Mammary epithelial cell (primary cell): ENCODE measurements around the gene SEMA4A.

ENCODE experiments used
- CTCF ChIP-seq, 2 donors: IDR thresholded peaks in 1 of 2; conservative IDR thresholded peaks in 1 of 2; 2 replicates each; pipeline ENCODE4 v1.5.1; 2011 to 2012; ENCODE audit warnings: inconsistent platforms in 2 of 2, low read length in 2 of 2, mild to moderate bottlenecking in 2 of 2, control low read depth in 1 of 2, low read depth in 1 of 2; ENCODE audit not compliant: insufficient read depth in 1 of 2; ENCODE audit errors: extremely low read depth in 1 of 2
- EZH2 ChIP-seq: IDR thresholded peaks from 2 replicates; pipeline ENCODE4 v1.6.1; 2012; ENCODE audit warnings: low read length, inconsistent platforms, borderline replicate concordance

- TF ChIP-seq EZH2 (no peak), CTCF (conservative IDR thresholded peaks at IDR 0.05 in 1 of 2, IDR thresholded peaks at IDR 0.05 in 1 of 2; ENCODE audit: extremely low read depth in 1 of 2, insufficient read depth in 1 of 2, low read depth in 1 of 2, low read length in 2 of 2) (no peak)
Measured at GRCh38 chr1:156164125-156164831, 10.9 kb downstream of the SEMA4A start.
